Testis (tissue), 2 donors: ENCODE results near the gene AKAP5.

Experiments
- POLR2A ChIP-seq: fragments of 450-650 bp; IDR thresholded peaks from one replicate; pipeline ENCODE4 v1.6.1; 2017; ENCODE audit warnings: antibody characterized with exemption, mild to moderate bottlenecking, moderate library complexity
- TF ChIP-seq, protein P1 (sequence below), 3 experiments: fragments of 450-650 bp in 2 of 3; fragments of 200-600 bp in 1 of 3; sonication (generic) in 1 of 3; IDR thresholded peaks; one replicate each; pipeline ENCODE4 v1.5.1; 2016 to 2019; ENCODE audit warnings: antibody characterized with exemption in 3 of 3, mild to moderate bottlenecking in 2 of 3, moderate library complexity in 1 of 3

GRCh38 chr14:64500088-64500487 is 34.8 kb downstream of the AKAP5 start:
- no peak for TF ChIP-seq POLR2A
- TF ChIP-seq, protein P1, sequence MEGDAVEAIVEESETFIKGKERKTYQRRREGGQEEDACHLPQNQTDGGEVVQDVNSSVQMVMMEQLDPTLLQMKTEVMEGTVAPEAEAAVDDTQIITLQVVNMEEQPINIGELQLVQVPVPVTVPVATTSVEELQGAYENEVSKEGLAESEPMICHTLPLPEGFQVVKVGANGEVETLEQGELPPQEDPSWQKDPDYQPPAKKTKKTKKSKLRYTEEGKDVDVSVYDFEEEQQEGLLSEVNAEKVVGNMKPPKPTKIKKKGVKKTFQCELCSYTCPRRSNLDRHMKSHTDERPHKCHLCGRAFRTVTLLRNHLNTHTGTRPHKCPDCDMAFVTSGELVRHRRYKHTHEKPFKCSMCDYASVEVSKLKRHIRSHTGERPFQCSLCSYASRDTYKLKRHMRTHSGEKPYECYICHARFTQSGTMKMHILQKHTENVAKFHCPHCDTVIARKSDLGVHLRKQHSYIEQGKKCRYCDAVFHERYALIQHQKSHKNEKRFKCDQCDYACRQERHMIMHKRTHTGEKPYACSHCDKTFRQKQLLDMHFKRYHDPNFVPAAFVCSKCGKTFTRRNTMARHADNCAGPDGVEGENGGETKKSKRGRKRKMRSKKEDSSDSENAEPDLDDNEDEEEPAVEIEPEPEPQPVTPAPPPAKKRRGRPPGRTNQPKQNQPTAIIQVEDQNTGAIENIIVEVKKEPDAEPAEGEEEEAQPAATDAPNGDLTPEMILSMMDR (IDR thresholded peaks at IDR 0.05) = no peak
